Liver (tissue), 9 donors: Measurements from ENCODE around the gene MAP3K4. TPM values are rescaled to one million over a fixed set of nuclear protein-coding genes. Genes with fewer than 3 reads are reported as not detected.

Experiments used
- DNase-seq: peaks from one replicate; pipeline ENCODE4 v3.0.0-alpha.2; 2017; ENCODE audit warnings: low spot score
- H3K27ac ChIP-seq, 2 donors: one replicate each; pipeline ENCODE4 v1.7.0; 2013; ENCODE audit warnings: inconsistent platforms in 2 of 2, low read length in 2 of 2, control low read depth in 1 of 2, low read depth in 1 of 2, mild to moderate bottlenecking in 1 of 2
- H3K27me3 ChIP-seq, 4 donors: one replicate each; pipeline versions ENCODE4 v1.6.1 to v1.7.0; 2013; ENCODE audit warnings: low read length in 3 of 4, inconsistent platforms in 1 of 4, mild to moderate bottlenecking in 1 of 4, moderate library complexity in 1 of 4; ENCODE audit not compliant: control insufficient read depth in 4 of 4, insufficient read depth in 4 of 4
- H3K36me3 ChIP-seq, 4 donors: one replicate each; pipeline versions ENCODE4 v1.6.1 to v1.7.0; 2013; ENCODE audit warnings: low read length in 3 of 4, mild to moderate bottlenecking in 3 of 4, low read depth in 1 of 4, moderate library complexity in 1 of 4; ENCODE audit not compliant: control insufficient read depth in 4 of 4, insufficient read depth in 3 of 4
- H3K4me1 ChIP-seq, 4 donors: one replicate each; pipeline versions ENCODE4 v1.6.1 to v1.7.0; 2013; ENCODE audit warnings: low read length in 3 of 4, mild to moderate bottlenecking in 3 of 4, moderate library complexity in 1 of 4; ENCODE audit not compliant: control insufficient read depth in 4 of 4, insufficient read depth in 4 of 4
- H3K4me3 ChIP-seq, 3 donors: one replicate each; pipeline versions ENCODE4 v1.6.1 to v1.7.0; 2013; ENCODE audit warnings: low read length in 3 of 3, control low read depth in 1 of 3, low read depth in 1 of 3, mild to moderate bottlenecking in 1 of 3
- H3K9ac ChIP-seq, 2 donors: one replicate each; pipeline ENCODE4 v1.7.0; 2013; ENCODE audit warnings: low read length in 2 of 2, mild to moderate bottlenecking in 2 of 2, moderate library complexity in 2 of 2, control low read depth in 1 of 2, low read depth in 1 of 2
- H3K9me3 ChIP-seq, 4 donors: one replicate each; pipeline versions ENCODE4 v1.6.1 to v1.7.0; 2013; ENCODE audit warnings: low read length in 3 of 4; ENCODE audit not compliant: control insufficient read depth in 4 of 4
- ATF3 ChIP-seq: IDR thresholded peaks from 2 replicates; pipeline ENCODE4 v1.6.1; 2016; ENCODE audit warnings: antibody characterized with exemption
- CTCF ChIP-seq: fragments of 150-350 bp; IDR thresholded peaks from 2 replicates; pipeline ENCODE4 v1.5.1; 2017; ENCODE audit warnings: improper control_type of control experiment, low read depth, low read length; ENCODE audit not compliant: missing input control
- EGR1 ChIP-seq, 2 donors: IDR thresholded peaks; 2 replicates each; pipeline ENCODE4 v1.6.1; 2016 to 2018; ENCODE audit warnings: antibody characterized with exemption in 2 of 2, low read depth in 2 of 2
- FOXA1 ChIP-seq: IDR thresholded peaks from 2 replicates; pipeline ENCODE4 v1.6.1; 2016; ENCODE audit warnings: antibody characterized with exemption
- GABPA ChIP-seq, 2 donors: IDR thresholded peaks in 1 of 2; conservative IDR thresholded peaks in 1 of 2; 2 replicates each; pipeline ENCODE4 v1.6.1; 2016; ENCODE audit warnings: antibody characterized with exemption in 2 of 2, mild to moderate bottlenecking in 1 of 2, moderate library complexity in 1 of 2
- HNF4G ChIP-seq: IDR thresholded peaks from 2 replicates; pipeline ENCODE4 v1.6.1; 2016; ENCODE audit warnings: antibody characterized with exemption
- JUND ChIP-seq, 2 donors: IDR thresholded peaks; 2 replicates each; pipeline ENCODE4 v1.6.1; 2016; ENCODE audit warnings: antibody characterized with exemption in 2 of 2
- MAX ChIP-seq: IDR thresholded peaks from 2 replicates; pipeline ENCODE4 v1.6.1; 2016; ENCODE audit warnings: antibody characterized with exemption
- NR2F2 ChIP-seq: IDR thresholded peaks from 2 replicates; pipeline ENCODE4 v1.6.1; 2016; ENCODE audit warnings: antibody characterized with exemption
- RAD21 ChIP-seq, 2 donors: IDR thresholded peaks; 2 replicates each; pipeline ENCODE4 v1.6.1; 2016; ENCODE audit warnings: antibody characterized with exemption in 2 of 2, mild to moderate bottlenecking in 2 of 2
- REST ChIP-seq: IDR thresholded peaks from 2 replicates; pipeline ENCODE4 v1.6.1; 2016; ENCODE audit warnings: antibody characterized with exemption, mild to moderate bottlenecking
- SP1 ChIP-seq: IDR thresholded peaks from 2 replicates; pipeline ENCODE4 v1.6.1; 2018; ENCODE audit warnings: antibody characterized with exemption, mild to moderate bottlenecking
- TAF1 ChIP-seq: conservative IDR thresholded peaks from 2 replicates; pipeline ENCODE4 v1.6.1; 2016; ENCODE audit warnings: antibody characterized with exemption, mild to moderate bottlenecking
- YY1 ChIP-seq: IDR thresholded peaks from 2 replicates; pipeline ENCODE4 v1.6.1; 2016; ENCODE audit warnings: antibody characterized with exemption, mild to moderate bottlenecking
- ZBTB33 ChIP-seq: IDR thresholded peaks from 2 replicates; pipeline ENCODE4 v1.6.1; 2016; ENCODE audit warnings: antibody characterized with exemption
- polyA plus RNA-seq, 2 donors: library from polyadenylated mRNA; stranded (reverse) in 1 of 2; unstranded in 1 of 2; fragments of 200-250 nt in 1 of 2; fragments of >200 nt in 1 of 2; fragmentation: Nextera tagmentation in 1 of 2; extraction: Ambion mirVana in 1 of 2; gene quantifications; one replicate each; pipeline versions ENCODE4 v1.2.1 to v1.2.3, GENCODE V29; 2013 to 2015
- total RNA-seq, 2 donors: library from RNA; depleted of rRNA; stranded (reverse); fragments of >200 nt; gene quantifications; one replicate each; pipeline ENCODE4 v1.2.3, GENCODE V29; 2014
- donor health status: healthy.
- donor health status: healthy.
- donor health status: healthy.
- donor health status: healthy.
- donor health status: healthy.

The MAP3K4 gene
- total and polyA plus RNA-seq, 4 donors: 4.3 to 20.0 (median 11.7) TPM

GRCh38 chr6:161095916-161096315, 104.3 kb downstream of the MAP3K4 start:
- peaks cover 11 to 45% (median 44%) of the 10 kb centered on the region in 4 donors for H3K36me3 ChIP-seq

More at GRCh38 chr6:161095916-161096315, 104.3 kb downstream of the MAP3K4 start:
- Histone ChIP-seq H3K27me3 (no peaks in the 10 kb centered on the region), H3K9ac (no peak overlapping the region), H3K4me1 (no peaks in the 10 kb centered on the region), H3K27ac (no peak overlapping the region), H3K4me3 (no peak overlapping the region), H3K9me3 (no peaks in the 10 kb centered on the region)
- no peak for DNase-seq
- TF ChIP-seq GABPA (IDR thresholded peaks at IDR 0.05 in 1 of 2, conservative IDR thresholded peaks at IDR 0.05 in 1 of 2): no peak
- TF ChIP-seq FOXA1: no peak
- TF ChIP-seq JUND (IDR thresholded peaks at IDR 0.05): no peak
- TF ChIP-seq ZBTB33: no peak
- TF ChIP-seq ATF3: no peak
- no peak for TF ChIP-seq NR2F2
- TF ChIP-seq REST: no peak
- no peak for TF ChIP-seq MAX
- no peak for TF ChIP-seq HNF4G
- no peak for TF ChIP-seq YY1
- TF ChIP-seq CTCF: no peak
- no peak for TF ChIP-seq TAF1
- no peak for TF ChIP-seq SP1
- TF ChIP-seq RAD21 (IDR thresholded peaks at IDR 0.05): no peak
- no peak for TF ChIP-seq EGR1 (IDR thresholded peaks at IDR 0.05; ENCODE audit: low read depth in 2 of 2)
